Loucy (cell line): ENCODE data around the gene NOS2.
"Not testable (repeated sequence)": the region's sequence is repeated elsewhere in the genome, so short reads cannot be mapped to it uniquely, and the experiment has no call there.

Source experiments
- H2AFZ ChIP-seq: fragments of 200-600 bp; sonication (generic); 2 replicates; pipeline ENCODE4 v1.6.0; 2016; ENCODE audit warnings: antibody characterized with exemption, mild to moderate bottlenecking, low read length, moderate library complexity
- H3F3A ChIP-seq: fragments of 200-600 bp; 2 replicates; pipeline ENCODE4 v1.6.0; 2016; ENCODE audit warnings: antibody characterized with exemption, low read depth, mild to moderate bottlenecking
- H3K27me3 ChIP-seq: fragments of 200-600 bp; sonication (generic); 2 replicates; pipeline ENCODE4 v1.6.1; 2014; ENCODE audit warnings: low read length, mild to moderate bottlenecking; ENCODE audit not compliant: insufficient read depth, poor library complexity, severe bottlenecking
- H3K36me3 ChIP-seq: fragments of 200-600 bp; sonication (generic); 2 replicates; pipeline ENCODE4 v1.6.1; 2016; ENCODE audit warnings: low read length; ENCODE audit not compliant: insufficient read depth
- H3K4me1 ChIP-seq: fragments of 200-600 bp; sonication (generic); 2 replicates; pipeline ENCODE4 v1.5.1; 2014; ENCODE audit warnings: low read length, mild to moderate bottlenecking; ENCODE audit not compliant: insufficient read depth, poor library complexity, severe bottlenecking
- H3K4me2 ChIP-seq: fragments of 200-600 bp; sonication (generic); 2 replicates; pipeline ENCODE4 v1.6.0; 2014; ENCODE audit warnings: antibody characterized with exemption, low read length, low read depth, mild to moderate bottlenecking; ENCODE audit not compliant: poor library complexity, severe bottlenecking
- H3K4me3 ChIP-seq: fragments of 200-600 bp; sonication (generic); 2 replicates; pipeline ENCODE4 v1.5.1; 2014; ENCODE audit warnings: low read length, mild to moderate bottlenecking, mixed read lengths; ENCODE audit not compliant: poor library complexity, severe bottlenecking
- H3K79me2 ChIP-seq: fragments of 200-600 bp; sonication (generic); 2 replicates; pipeline ENCODE4 v1.6.1; 2014; ENCODE audit warnings: low read length; ENCODE audit not compliant: insufficient read depth
- H3K9ac ChIP-seq: fragments of 200-600 bp; sonication (generic); 2 replicates; pipeline ENCODE4 v1.6.0; 2014; ENCODE audit warnings: mild to moderate bottlenecking, low read depth, low read length, moderate library complexity; ENCODE audit not compliant: poor library complexity, severe bottlenecking
- H3K9me2 ChIP-seq: fragments of 200-600 bp; sonication (generic); replicated peaks from 2 replicates; pipeline ENCODE4 v1.6.1; 2016; ENCODE audit warnings: low read depth, low read length, mixed read lengths
- H3K9me3 ChIP-seq: fragments of 200-600 bp; sonication (generic); 2 replicates; pipeline ENCODE4 v1.6.1; 2014; ENCODE audit warnings: mild to moderate bottlenecking, antibody characterized with exemption, low read length, low read depth; ENCODE audit not compliant: insufficient read depth
- H4K20me1 ChIP-seq: fragments of 200-600 bp; sonication (generic); 2 replicates; pipeline ENCODE4 v1.6.0; 2014; ENCODE audit warnings: antibody characterized with exemption, low read length, mild to moderate bottlenecking; ENCODE audit not compliant: insufficient read depth, poor library complexity, severe bottlenecking
- EZH2phosphoT487 ChIP-seq: fragments of 200-600 bp; IDR thresholded peaks from 2 replicates; pipeline ENCODE4 v1.6.1; 2018; ENCODE audit warnings: antibody characterized with exemption, mild to moderate bottlenecking, moderate library complexity, borderline replicate concordance
- TF ChIP-seq, protein P1 (sequence below): fragments of 200-600 bp; sonication (generic); conservative IDR thresholded peaks from 2 replicates; pipeline ENCODE4 v1.5.1; 2014; ENCODE audit warnings: mild to moderate bottlenecking, antibody characterized with exemption, low read length

Gene NOS2

DNA sequence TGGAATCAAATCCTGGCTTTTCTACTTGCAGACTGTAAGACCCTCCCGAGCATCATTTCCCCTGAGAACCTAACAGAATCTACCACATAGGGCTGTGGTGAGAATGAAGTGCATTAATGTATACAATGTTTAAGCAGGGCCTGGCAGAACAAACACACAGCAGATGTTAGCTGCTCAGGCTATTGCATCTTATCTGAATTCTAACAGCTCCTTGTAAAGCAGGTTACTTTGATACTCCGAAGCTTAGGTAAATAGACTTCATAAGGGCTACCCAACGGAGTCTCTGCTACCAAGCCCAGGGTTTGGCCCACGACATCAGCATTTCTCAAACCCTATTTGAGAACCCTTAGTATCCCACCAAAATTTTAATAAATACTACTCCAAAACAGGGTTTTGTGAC is 24.4 kb upstream of the NOS2 start:
- Histone ChIP-seq H4K20me1 (no peaks in the 10 kb centered on the region), H3K36me3 (no peaks in the 10 kb centered on the region), H3K4me2 (no peak overlapping the region), H3K9me2 (no peaks in the 10 kb centered on the region), H2AFZ (no peak overlapping the region), H3F3A (no peaks in the 10 kb centered on the region), H3K27me3 (no peaks in the 10 kb centered on the region), H3K4me3 (no peak overlapping the region), H3K4me1 (no peaks in the 10 kb centered on the region), H3K79me2 (no peaks in the 10 kb centered on the region), H3K9me3 (0 out of 2 replicates have a peak, but pooled peaks cover 4% of the 10 kb centered on the region), H3K9ac (no peak overlapping the region)
- TF ChIP-seq, protein P1, sequence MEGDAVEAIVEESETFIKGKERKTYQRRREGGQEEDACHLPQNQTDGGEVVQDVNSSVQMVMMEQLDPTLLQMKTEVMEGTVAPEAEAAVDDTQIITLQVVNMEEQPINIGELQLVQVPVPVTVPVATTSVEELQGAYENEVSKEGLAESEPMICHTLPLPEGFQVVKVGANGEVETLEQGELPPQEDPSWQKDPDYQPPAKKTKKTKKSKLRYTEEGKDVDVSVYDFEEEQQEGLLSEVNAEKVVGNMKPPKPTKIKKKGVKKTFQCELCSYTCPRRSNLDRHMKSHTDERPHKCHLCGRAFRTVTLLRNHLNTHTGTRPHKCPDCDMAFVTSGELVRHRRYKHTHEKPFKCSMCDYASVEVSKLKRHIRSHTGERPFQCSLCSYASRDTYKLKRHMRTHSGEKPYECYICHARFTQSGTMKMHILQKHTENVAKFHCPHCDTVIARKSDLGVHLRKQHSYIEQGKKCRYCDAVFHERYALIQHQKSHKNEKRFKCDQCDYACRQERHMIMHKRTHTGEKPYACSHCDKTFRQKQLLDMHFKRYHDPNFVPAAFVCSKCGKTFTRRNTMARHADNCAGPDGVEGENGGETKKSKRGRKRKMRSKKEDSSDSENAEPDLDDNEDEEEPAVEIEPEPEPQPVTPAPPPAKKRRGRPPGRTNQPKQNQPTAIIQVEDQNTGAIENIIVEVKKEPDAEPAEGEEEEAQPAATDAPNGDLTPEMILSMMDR, result no peak
- TF ChIP-seq EZH2phosphoT487, result no peak

GRCh38 chr17:27824176-27824715 is 23.9 kb upstream of the NOS2 start:
- H3K27me3 ChIP-seq, result no peaks in the 10 kb centered on the region
- H2AFZ ChIP-seq, result no peak overlapping the region
- H3K79me2 ChIP-seq, result no peaks in the 10 kb centered on the region
- no peaks in the 10 kb centered on the region for H3K4me1 ChIP-seq
- H4K20me1 ChIP-seq, result no peaks in the 10 kb centered on the region
- H3K9me3 ChIP-seq, result 0 out of 2 replicates have a peak, but pooled peaks cover 4% of the 10 kb centered on the region
- no peak overlapping the region for H3K4me2 ChIP-seq
- no peak overlapping the region for H3K9ac ChIP-seq
- no peaks in the 10 kb centered on the region for H3F3A ChIP-seq
- H3K4me3 ChIP-seq, result no peak overlapping the region
- TF ChIP-seq, protein P1, result no peak
- no peak for TF ChIP-seq EZH2phosphoT487
- no peaks in the 10 kb centered on the region for H3K36me3 ChIP-seq
- no peaks in the 10 kb centered on the region for H3K9me2 ChIP-seq

DNA sequence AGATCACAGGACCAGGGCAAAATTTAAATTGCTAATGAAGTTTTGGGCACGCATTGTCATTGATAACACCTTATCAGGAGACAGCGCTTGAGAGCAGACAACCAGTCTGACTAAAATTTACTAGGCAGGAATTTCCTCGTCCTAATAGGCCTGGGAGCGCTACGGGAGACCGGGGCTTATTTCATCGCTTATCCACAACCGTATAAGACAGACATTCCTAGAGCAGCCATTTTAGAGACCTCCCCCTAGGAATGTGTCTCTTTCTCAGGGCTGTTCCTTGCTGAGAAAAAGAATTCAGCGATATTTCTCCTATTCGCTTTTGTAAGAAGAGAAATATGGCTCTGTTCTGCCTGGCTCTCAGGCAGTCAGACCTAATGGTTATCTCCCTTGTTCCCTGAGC is 21.8 kb upstream of the NOS2 start:
- not testable (repeated sequence) for H3K9me2 ChIP-seq, H3K27me3 ChIP-seq, H3K79me2 ChIP-seq, H3K36me3 ChIP-seq, H3F3A ChIP-seq, H4K20me1 ChIP-seq, H3K4me1 ChIP-seq, H3K9ac ChIP-seq, H3K9me3 ChIP-seq, H3K4me2 ChIP-seq, H3K4me3 ChIP-seq, H2AFZ ChIP-seq

DNA sequence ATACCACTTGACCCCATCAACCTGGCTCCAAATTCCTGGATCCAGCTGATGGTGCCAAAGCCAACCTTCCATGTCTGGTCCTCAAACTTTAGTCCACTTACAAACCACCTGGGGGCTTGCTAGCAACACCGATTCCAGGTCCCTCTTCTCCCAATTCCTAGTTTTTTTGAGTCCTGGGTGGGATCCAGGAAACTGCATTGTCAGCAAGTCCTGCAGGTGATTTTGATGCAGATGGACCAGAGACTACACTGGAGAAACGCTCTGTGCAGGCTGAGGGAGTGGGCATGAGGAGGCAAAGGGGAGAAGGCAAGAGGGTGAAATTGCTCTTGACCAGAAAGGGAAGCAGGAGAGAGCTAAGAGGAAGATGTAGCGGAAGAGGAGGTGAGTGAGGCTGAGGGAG is 21.0 kb upstream of the NOS2 start:
- no peaks in the 10 kb centered on the region for H3K79me2 ChIP-seq
- no peak overlapping the region for H3K9ac ChIP-seq
- H4K20me1 ChIP-seq, result no peaks in the 10 kb centered on the region
- no peaks in the 10 kb centered on the region for H3K9me2 ChIP-seq
- H3F3A ChIP-seq, result no peaks in the 10 kb centered on the region
- no peaks in the 10 kb centered on the region for H3K27me3 ChIP-seq
- no peaks in the 10 kb centered on the region for H3K36me3 ChIP-seq
- no peak overlapping the region for H3K4me2 ChIP-seq
- no peak overlapping the region for H2AFZ ChIP-seq
- TF ChIP-seq, protein P1, result no peak
- no peak for TF ChIP-seq EZH2phosphoT487
- no peak overlapping the region for H3K4me3 ChIP-seq
- H3K9me3 ChIP-seq, result 0 out of 2 replicates have a peak, but pooled peaks cover 4% of the 10 kb centered on the region
- no peaks in the 10 kb centered on the region for H3K4me1 ChIP-seq
